Transverse colon (tissue), 4 donors: ENCODE results near the gene CCL17. TPM values are rescaled to one million over a fixed set of nuclear protein-coding genes. Genes with fewer than 3 reads are reported as not detected.

Source experiments
- DNase-seq: peaks from one replicate; pipeline ENCODE4 v3.0.0-alpha.2; 2019
- H3K27ac ChIP-seq, 4 donors: fragments of 200-600 bp; sonication (generic); 2 replicates each; pipeline ENCODE4 v1.5.1; 2016 to 2018; ENCODE audit warnings: inconsistent platforms in 4 of 4
- H3K27me3 ChIP-seq: fragments of 200-600 bp; sonication (generic); 2 replicates; pipeline ENCODE4 v1.5.1; 2017; ENCODE audit warnings: inconsistent platforms
- H3K36me3 ChIP-seq, 4 donors: fragments of 200-600 bp; sonication (generic); 2 replicates each; pipeline ENCODE4 v1.5.1; 2017 to 2019; ENCODE audit warnings: inconsistent platforms in 4 of 4
- H3K4me1 ChIP-seq, 4 donors: fragments of 200-600 bp; sonication (generic); 2 replicates each; pipeline ENCODE4 v1.5.1; 2017 to 2020; ENCODE audit warnings: inconsistent platforms in 4 of 4
- H3K4me3 ChIP-seq, 4 donors: fragments of 200-600 bp; sonication (generic); 1 replicate in 1 of 4; 2 replicates in 3 of 4; pipeline versions ENCODE4 v1.5.1 to v1.6.1; 2017 to 2019; ENCODE audit warnings: inconsistent platforms in 4 of 4
- H3K9me3 ChIP-seq, 2 donors: fragments of 200-600 bp; sonication (generic); 2 replicates each; pipeline ENCODE4 v1.5.1; 2017 to 2019; ENCODE audit warnings: inconsistent platforms in 2 of 2
- EP300 ChIP-seq: sonication (generic); formaldehyde crosslinking; IDR thresholded peaks from one replicate; pipeline ENCODE4 v1.6.1; 2017; ENCODE audit warnings: antibody characterized with exemption, low read depth
- POLR2A ChIP-seq: fragments of 450-650 bp; IDR thresholded peaks from one replicate; pipeline ENCODE4 v1.6.1; 2016; ENCODE audit warnings: antibody characterized with exemption, mild to moderate bottlenecking, moderate library complexity
- POLR2AphosphoS5 ChIP-seq, 3 donors: sonication (generic); formaldehyde crosslinking; IDR thresholded peaks; one replicate each; pipeline ENCODE4 v1.6.1; 2016; ENCODE audit warnings: antibody characterized with exemption in 3 of 3
- WGBS, 2 donors: methylation state at CpG; one replicate each; pipeline ENCODE4 v1.1.5; 2018; ENCODE audit warnings: low coverage in 1 of 2; 5-methylcytosine and 5-hydroxymethylcytosine counted together
- in situ Hi-C, 4 donors: fragments of 200-750 bp; cut with MboI; loops; one replicate each; pipeline versions ENCODE4 v1.15.0 to v1.15.1; 2017; ENCODE audit warnings: low sequenced_read_pairs in 3 of 4, low pct_ligation_motif_present in 1 of 4, low pct_unique_long_range_greater_than_20kb in 1 of 4
- intact Hi-C: fragments of 100-400 bp; cut with DNase I; formaldehyde crosslinking; loops from one replicate; pipeline ENCODE4 v1.15.1; 2023; ENCODE audit warnings: low total_unique reads
- total RNA-seq, 4 donors: library from RNA; depleted of rRNA; stranded (reverse); fragments of >200 nt; gene quantifications; one replicate each; pipeline ENCODE4 v1.1.0, GENCODE V29; 2016
- TF ChIP-seq, protein P1 (sequence below), 5 experiments: fragments of 200-600 bp in 3 of 5; fragments of 450-650 bp in 2 of 5; sonication (generic) in 3 of 5; IDR thresholded peaks; 1 replicate in 2 of 5; 2 replicates in 3 of 5; pipeline ENCODE4 v1.5.1; 2016 to 2017; ENCODE audit warnings: antibody characterized with exemption in 5 of 5, inconsistent platforms in 3 of 5, mild to moderate bottlenecking in 2 of 5, moderate library complexity in 1 of 5

CCL17 gene
- total RNA-seq, 4 donors from 2014 or later, result 1.4 TPM; not detected in 3

DNA sequence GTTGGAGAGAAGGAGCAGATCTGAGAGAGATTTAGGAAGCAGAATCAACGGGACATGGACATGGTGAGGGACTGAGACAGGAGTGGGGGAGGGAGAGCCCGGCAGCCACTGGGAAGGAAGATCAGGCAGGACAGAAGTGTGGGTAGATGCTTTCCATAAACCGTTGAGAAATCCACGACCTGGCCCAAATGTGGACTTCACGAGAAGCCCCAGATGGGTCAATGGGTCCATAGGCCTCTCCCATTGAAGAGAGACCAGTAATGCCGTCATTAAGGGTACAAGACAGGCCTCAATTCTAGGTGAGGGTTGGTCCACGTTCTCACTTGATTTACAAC lies 46.5 kb upstream of the CCL17 start:
- TF ChIP-seq, protein P1, sequence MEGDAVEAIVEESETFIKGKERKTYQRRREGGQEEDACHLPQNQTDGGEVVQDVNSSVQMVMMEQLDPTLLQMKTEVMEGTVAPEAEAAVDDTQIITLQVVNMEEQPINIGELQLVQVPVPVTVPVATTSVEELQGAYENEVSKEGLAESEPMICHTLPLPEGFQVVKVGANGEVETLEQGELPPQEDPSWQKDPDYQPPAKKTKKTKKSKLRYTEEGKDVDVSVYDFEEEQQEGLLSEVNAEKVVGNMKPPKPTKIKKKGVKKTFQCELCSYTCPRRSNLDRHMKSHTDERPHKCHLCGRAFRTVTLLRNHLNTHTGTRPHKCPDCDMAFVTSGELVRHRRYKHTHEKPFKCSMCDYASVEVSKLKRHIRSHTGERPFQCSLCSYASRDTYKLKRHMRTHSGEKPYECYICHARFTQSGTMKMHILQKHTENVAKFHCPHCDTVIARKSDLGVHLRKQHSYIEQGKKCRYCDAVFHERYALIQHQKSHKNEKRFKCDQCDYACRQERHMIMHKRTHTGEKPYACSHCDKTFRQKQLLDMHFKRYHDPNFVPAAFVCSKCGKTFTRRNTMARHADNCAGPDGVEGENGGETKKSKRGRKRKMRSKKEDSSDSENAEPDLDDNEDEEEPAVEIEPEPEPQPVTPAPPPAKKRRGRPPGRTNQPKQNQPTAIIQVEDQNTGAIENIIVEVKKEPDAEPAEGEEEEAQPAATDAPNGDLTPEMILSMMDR (IDR thresholded peaks at IDR 0.05), result no peak
- no peak for TF ChIP-seq POLR2AphosphoS5 (IDR thresholded peaks at IDR 0.05)
- no peak for TF ChIP-seq POLR2A
- TF ChIP-seq EP300, result no peak
- WGBS, 2 donors, result 67 to 90% methylated on average over 1 to 7 of the region's 7 CpGs
- H3K27ac ChIP-seq, result no peak overlapping the region
- H3K27me3 ChIP-seq, result no peaks in the 10 kb centered on the region
- no peaks in the 10 kb centered on the region for H3K9me3 ChIP-seq
- in situ Hi-C loops, result no loop called here
- intact Hi-C loops, result no loop called here
- DNase-seq, result no peak
- no peaks in the 10 kb centered on the region for H3K4me1 ChIP-seq
- H3K36me3 ChIP-seq, result no peaks in the 10 kb centered on the region
- H3K4me3 ChIP-seq, result no peak overlapping the region

DNA sequence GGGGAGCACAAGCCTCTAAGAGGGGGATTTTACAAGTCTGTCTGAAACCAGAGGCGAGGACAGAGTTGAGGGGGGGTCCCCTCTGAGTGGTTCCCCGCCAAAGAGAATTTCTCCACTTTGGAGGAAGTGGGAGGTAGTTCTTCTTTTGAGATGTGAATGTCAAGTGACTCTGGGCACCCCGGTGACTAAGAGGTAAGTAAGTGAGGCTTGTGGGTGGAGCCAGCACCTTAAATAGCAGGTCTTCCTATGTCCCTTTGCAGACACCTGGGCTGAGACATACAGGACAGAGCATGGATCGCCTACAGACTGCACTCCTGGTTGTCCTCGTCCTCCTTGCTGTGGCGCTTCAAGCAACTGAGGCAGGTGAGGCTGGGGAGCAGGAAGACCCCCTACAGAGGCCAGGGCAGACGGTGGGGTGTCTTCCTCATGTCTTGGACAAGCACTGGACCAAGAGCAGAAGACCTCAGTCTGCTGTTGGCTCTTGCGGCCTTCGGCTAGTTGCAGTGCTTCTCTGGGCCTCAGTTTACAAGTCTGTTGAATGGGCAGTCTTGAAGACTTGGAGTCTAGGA lies 46.0 kb upstream of the CCL17 start, which contains the start of gene CCL22:
TSS of gene CCL22 (plus strand) at position 257 of the 569 bp plus-strand sequence. CDS start at position 291, 34 bp downstream.
- in situ Hi-C loops, result no loop called here
- no peaks in the 10 kb centered on the region for H3K27me3 ChIP-seq
- H3K4me3 ChIP-seq, result no peak within 1 kb of the TSS
- no peaks in the 10 kb centered on the region for H3K4me1 ChIP-seq
- no peaks in the 10 kb centered on the region for H3K9me3 ChIP-seq
- H3K36me3 ChIP-seq, result no peaks in the 10 kb centered on the region
- DNase-seq, result no peak
- intact Hi-C loops, result no loop called here
- TF ChIP-seq POLR2AphosphoS5 (IDR thresholded peaks at IDR 0.05), result no peak
- TF ChIP-seq EP300, result no peak
- TF ChIP-seq, protein P1 (IDR thresholded peaks at IDR 0.05), result no peak
- TF ChIP-seq POLR2A, result no peak
- H3K27ac ChIP-seq, result no peak within 1 kb of the TSS
- 68% methylated on average over 9 of the region's 9 CpGs; no CpG with 5 or more reads in 1 of the 2 donors for WGBS, 2 donors

DNA sequence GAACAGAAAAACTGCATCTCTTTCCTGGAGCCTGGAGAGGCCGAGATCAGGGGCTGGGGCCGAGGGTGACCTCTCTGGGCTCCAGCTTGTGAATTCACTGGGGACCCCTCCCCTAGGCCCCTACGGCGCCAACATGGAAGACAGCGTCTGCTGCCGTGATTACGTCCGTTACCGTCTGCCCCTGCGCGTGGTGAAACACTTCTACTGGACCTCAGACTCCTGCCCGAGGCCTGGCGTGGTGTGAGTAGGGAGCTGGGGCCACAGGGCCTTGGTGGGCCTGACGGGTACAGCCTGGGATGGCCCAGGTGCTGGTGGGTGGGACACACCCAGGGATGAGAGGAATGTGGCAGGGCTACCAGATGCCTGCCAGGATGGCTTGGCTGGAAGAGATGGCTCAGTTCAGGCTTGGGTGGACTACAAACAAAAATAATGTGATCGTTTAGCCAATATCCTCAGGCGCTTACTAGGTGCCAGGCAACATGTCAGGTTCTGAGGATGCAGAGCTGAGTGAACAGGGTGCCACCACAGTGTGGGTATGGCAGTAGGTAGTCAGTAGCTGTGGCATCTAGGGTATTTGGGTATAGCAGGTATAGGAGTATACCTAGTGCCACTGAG lies 44.1 kb upstream of the CCL17 start:
- TF ChIP-seq EP300 (no peak), POLR2AphosphoS5 (IDR thresholded peaks at IDR 0.05) (no peak), POLR2A (no peak)
- TF ChIP-seq, protein P1 (IDR thresholded peaks at IDR 0.05), result no peak
- Histone ChIP-seq H3K9me3 (no peaks in the 10 kb centered on the region), H3K4me1 (no peaks in the 10 kb centered on the region), H3K36me3 (no peaks in the 10 kb centered on the region), H3K27ac (no peak overlapping the region), H3K4me3 (no peak overlapping the region), H3K27me3 (no peaks in the 10 kb centered on the region)
- in situ Hi-C loops, result no loop called here
- no peak for DNase-seq
- 85% methylated on average over 16 of the region's 16 CpGs; no CpG with 5 or more reads in 1 of the 2 donors for whole genome bisulfite sequencing, 2 donors
- intact Hi-C loops, result no loop called here

DNA sequence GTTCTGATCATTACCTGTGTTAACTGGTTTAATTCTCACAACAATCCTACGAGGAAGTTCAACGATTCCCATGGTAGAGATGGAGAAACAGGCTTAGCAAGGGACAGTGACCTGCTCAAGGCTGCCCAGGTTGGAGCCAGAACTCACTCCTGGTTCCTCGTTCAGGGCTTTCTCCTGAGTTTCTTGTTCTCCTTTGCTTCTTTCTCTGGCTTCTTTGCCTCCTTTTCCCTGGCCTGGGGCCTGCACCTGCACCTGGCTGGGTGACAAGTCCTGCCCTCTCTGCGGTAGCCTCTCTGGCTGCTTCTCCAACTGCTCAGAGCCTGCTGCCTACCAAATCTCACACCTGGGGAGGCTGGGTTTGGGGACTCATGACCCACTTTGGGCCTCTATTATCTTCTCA lies 43.2 kb upstream of the CCL17 start:
- in situ Hi-C loops (no loop called here), intact Hi-C loops (no loop called here)
- no peak for DNase-seq
- Histone ChIP-seq H3K27ac (no peak overlapping the region), H3K36me3 (no peaks in the 10 kb centered on the region), H3K9me3 (no peaks in the 10 kb centered on the region), H3K4me3 (no peak overlapping the region), H3K27me3 (no peaks in the 10 kb centered on the region), H3K4me1 (no peaks in the 10 kb centered on the region)
- 46 to 57% methylated on average over 3 to 4 of the region's 4 CpGs for WGBS, 2 donors
- TF ChIP-seq, protein P1 (IDR thresholded peaks at IDR 0.05), result no peak
- TF ChIP-seq EP300, result no peak
